Stimulated activated CD4-positive, alpha-beta T cell treated with anti-CD3 and anti-CD28 coated beads, Interleukin-4, amount 100 ng/mL, for 1 hour (primary cell): ENCODE measurements around the gene FOXO3.
"Not testable (repeated sequence)": the region's sequence is repeated elsewhere in the genome, so short reads cannot be mapped to it uniquely, and the experiment has no call there.

Experiments used
- DNase-seq: peaks from one replicate; pipeline ENCODE4 v3.0.0-alpha.2; 2020

The FOXO3 gene

DNA sequence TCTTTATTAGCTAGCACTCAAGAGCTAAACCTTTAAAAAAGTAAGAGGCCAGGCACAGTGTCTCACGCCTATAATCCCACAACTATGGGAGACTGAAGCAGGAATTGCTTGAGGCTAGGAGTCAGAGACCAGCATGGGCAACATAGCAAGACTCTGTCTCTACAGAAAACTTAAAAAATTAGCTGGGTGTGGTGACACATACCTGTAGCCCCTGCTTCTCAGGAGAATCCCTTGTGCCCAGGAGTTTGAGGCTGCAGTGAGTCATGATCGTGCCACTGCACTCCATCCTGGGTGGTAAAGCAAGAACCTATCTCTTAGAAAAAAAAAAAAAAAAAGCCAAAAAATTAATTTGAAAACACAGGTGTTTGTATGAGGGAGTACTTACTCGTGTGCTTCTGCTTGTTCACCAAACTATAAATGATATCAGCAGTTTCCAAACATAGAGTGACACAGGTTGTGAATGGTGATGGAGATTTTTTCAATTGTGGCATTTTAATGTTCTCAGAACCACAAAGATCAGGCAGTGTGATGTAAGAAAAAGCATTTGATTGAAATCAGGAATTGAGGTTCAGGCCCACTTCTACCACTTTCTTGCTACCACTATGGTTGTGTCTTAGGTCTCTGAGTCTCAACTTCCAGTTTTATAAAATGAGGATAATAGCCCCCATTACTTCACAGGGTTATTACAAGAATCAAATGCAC is 104.9 kb downstream of the FOXO3 start:
- DNase-seq, result no peak

DNA sequence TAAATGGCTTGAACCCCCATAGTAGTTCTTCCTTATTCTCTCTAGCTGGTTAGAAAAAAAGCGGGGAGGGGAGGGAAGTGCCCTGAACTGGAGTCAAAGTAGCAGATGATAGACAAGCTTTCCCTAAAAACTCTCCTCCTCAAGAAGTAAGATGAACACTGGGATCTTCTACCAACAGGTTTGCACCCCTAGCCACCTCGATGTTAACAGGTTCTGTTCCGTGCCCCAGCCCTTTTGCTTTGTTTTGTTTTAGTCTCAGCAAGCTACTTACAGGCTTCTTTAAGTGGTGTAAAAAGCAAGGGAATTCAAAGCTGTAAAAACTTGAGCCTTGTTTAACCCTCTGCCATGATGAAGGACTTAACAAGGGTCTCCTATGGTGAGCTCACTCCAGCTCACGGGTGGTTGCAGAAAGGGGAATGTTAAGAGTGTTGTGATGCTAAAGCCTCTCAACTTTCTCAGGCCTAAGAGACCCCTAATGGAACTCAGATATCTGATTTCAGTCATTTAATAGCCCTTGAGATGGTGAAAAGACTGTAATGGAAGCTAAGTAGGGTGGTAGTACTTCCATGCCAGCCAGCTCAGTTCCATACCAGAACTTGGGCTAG is 106.0 kb downstream of the FOXO3 start:
- DNase-seq, result no peak

DNA sequence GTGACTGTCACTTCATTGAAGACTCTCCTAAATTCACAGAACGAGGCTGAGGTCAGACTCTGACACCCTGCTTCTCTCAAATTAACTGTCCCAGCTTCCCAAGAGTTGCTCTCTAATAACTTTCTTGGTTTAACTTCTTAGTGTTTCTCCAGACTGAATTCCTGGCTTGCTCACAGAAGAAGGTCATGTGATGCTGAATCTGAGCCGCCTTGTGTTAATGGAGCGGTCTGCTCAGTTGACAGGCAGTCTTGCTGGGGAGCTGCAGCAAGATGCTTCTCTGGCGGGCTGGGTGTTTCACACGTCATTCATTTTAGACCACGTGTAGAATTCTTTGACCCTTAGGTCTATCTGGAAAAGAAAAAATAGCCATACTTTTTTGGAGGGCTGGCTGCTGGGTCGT is 107.3 kb downstream of the FOXO3 start:
- no peak for DNase-seq

DNA sequence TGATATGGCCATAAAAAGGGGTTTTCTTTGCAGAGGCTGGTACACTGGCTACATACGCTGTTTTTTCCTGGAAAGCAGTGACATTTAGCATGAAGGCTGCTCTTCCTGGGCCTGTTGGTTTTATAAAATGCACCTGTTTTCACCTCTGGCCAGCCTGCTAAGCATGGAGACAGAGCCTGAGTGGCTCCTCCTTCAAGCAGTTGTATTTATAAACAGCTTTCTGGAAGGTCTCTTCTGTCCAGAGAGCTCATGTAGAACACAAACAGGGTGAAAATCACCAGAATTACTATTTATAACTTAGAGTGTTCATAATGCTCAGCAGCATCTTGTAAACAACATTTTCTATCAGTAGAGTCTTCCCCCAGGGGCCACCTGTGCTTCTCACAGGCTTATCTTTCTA is 109.0 kb downstream of the FOXO3 start:
- no peak for DNase-seq

DNA sequence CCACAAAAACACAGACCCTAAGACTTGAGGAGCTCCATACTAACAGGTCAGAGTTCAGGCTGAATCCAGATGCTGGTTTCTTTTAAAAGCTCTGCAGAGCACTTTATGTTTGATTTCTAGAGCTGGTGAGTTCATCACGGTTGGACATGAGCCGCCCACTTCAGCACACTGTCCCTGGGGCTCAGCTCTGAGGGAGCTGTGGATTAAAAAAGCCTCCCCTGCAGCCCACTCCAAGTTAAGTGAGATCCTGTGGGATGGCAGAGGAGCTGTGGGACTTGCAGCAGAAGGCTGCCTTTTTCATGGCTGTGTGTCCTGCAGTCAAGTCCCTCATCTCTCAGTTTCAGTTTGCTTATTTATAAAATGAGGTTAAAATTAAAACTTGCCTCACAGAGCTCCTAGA is 110.5 kb downstream of the FOXO3 start:
- DNase-seq, result no peak

DNA sequence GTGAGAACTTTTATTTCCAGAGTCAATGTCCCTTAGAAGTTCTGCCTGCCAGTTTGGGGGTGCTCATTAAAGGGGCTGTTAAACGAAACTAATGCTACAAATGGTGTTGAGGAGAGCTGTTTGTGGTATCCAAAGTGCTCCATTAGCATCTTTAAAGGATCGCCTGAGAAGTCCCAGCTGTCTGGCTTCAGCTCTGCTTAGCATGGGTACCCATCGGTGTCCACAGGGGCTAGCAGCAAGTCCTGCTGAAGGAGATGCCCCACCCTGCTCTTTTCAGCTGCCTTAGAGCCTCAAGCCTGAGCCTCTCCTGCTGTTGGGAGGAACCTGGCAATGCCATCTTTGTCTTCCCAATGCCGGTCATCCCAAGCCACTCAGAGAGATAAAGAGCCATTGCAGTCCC is 111.1 kb downstream of the FOXO3 start:
- DNase-seq, result no peak

DNA sequence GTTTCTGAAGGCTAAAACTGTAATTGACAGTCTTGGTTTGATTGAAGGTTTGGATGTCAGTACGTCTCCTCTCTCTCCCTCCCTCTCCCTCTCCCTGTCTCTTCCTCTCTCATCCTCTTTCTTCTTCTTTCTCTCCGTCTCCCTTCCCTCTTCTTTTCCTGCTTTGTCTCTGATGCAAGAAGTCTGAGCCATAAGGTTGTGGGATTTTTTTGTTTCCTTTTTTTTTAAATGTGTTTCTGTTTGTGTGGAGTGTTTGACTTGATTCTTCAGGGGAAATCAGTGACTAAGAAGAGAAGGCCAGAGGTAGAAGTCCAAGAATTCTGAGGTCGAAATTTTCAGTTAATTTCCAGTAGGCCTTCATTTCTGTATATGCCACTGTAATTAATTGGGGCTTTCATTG is 111.9 kb downstream of the FOXO3 start:
- DNase-seq, result no peak

DNA sequence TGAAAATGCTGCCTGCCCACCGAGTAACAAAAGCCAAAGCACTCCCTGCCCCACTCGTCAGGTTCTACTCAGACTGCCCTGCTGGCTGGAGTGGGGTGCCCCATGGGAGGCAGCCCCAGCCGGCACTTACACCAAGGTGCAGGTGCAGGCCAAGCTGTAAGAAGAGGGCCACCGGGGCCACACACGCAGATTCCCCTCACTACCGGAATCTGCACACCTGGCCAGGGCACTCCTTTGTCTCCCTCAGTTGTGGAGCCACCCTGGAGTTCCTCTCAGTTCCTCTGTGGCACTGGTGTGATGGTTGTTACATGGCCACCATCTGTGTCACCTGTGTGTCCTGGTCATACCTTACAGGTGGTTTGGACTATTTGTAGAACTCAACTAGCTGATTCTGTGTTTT is 112.4 kb downstream of the FOXO3 start:
- DNase-seq, result no peak

DNA sequence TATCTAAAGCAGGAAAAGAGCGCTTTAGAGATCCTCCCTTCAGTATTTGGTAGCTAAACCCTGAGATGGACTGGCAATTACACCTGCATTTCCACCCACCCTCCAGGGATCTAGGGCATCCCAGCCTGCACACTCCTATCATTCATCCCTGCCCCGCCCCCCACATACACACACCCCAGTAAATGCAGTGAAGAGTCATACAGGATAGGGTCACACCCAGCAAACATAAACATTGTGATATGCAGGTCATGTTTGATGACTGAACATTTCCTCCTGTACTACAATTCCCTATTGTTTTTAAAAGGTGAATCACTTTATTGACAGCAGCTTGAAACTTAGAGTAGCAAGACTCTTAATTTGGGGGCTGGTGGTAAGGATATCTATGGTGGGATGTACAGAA is 112.9 kb downstream of the FOXO3 start:
- DNase-seq, result no peak

DNA sequence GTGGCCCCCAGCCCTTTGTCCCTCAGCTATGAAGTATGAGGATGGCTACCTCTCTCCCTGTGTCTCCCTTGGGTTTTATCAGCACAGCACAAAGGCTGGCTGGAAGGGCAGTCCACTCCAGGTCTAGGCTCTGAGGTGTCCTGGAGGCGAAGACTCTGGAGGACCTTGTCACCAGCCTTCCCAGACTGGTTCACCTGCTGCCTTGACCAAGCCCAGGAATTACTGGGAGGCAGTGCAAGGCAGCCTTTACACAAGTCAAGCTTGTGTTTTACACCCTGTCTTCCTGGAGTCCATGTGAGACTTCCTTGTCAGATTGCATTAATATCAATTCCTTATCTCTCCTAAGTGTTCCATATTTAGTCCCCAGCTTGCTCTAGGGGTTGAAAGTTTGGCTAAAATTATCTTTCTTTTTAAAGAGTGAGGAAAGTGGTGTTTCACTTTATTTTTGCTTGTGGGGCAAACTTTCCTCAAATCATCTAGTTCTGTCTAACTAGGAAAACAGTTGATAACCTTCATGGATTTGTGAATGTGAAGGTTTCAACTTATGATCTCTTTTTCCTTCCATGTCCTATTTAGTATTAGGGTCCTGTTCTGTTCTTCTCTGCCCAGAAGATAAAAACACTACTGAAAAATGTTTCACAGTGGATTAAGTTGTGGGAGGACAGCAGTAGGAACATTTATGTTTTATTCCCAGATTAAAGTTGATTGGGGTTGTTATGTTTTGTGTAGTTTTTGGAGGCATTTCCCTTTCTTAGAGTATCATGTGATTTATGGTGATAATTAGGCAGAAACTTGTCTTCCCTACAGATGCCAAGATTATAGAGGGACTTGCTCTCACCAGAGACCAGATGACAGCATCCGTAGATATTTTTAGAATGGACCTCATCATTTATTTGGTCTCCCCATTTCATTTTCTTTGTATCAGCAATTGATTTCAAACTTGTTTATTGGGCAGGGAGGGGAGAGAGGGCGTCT is 114.8 kb downstream of the FOXO3 start:
- no peak for DNase-seq

DNA sequence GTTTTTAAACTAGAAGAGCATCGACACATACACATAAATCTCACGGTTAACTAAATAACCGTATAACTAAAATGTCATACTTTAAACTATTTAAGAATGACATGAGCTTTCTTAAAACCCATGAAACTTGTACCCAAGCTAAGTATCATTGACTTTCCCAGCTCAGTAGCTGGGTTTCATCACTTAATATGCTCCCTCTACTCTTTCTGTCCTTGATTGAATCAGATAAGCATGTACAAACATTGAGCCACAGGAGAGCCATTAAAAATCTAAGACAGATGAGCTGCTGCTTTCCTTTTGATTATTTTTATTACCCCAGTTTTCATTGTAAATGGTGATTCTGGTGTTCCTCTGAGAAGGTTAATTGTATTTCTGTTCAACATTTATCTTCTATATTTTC is 115.8 kb downstream of the FOXO3 start:
- no peak for DNase-seq

DNA sequence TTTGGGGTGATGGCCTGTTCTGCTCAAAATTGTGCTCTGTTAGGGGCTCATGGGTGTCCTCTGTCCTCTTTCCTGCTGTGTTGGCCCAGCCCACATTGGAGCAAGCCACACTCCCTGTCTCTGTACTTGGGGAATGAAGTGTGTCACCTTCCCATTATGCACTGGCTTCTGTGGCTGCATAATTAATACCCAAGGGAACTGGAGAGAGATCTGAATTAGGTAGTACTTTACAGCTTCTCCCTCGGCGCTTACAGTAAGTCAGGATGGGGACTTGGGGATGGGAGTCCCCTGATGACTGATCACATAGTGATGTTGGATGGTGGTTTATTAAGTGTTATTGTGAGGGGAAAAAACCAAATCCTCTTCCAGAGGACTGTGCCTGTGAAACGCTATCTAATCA is 116.6 kb downstream of the FOXO3 start:
- no peak for DNase-seq

DNA sequence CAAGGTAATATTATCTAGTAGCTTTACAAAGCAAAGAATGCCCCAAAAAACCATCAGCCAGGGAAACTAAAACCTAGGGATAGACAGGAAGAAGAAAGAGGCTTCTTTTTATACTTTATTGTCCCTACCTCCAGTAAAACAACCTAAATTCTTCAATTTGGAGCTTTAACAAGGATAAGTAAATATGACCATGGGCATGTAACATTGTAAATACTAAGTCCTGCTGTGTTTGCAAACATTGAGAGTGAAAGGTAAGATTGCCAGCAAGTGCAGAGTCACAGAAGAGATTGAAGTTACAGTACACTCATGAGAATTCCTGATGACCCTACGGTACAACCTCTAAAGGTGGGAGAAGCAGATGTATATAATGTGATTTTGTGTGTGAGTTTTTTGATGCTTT is 117.2 kb downstream of the FOXO3 start:
- no peak for DNase-seq

DNA sequence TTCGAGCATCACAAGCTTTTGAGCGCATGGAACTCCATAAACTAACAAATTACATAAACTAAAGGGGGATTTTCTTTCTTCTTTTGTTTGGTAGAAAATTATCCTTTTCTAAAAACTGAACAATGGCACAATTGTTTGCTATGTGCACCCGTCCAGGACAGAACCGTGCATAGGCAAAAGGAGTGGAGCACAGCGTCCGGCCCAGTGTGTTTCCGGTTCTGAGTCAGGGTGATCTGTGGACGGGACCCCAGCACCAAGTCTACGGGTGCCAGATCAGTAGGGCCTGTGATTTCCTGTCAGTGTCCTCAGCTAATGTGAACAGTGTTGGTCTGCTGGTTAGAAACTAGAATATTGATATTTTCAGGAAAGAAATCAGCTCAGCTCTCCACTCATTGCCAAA is 119.6 kb downstream of the FOXO3 start:
- DNase-seq, result not testable (repeated sequence)

DNA sequence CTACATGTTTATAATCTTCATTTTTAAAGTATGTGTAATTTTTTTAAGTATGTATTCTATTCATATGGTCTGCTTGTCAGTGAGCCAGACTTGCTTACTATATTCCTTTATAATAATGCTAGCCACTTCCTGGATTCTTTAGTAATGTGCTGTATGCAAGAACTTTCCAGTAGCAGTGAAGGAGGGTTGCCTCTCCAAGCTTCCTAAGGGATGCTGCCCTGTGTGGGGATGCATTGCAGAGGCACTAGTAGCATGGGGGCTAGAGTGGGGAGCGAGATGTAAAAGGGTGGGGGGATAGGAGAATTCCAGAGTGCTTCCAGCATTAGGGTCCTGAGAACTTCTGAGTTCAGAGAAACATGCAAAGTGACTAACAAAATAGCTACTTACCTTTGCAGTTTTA is 121.0 kb downstream of the FOXO3 start:
- DNase-seq, result not testable (repeated sequence)

DNA sequence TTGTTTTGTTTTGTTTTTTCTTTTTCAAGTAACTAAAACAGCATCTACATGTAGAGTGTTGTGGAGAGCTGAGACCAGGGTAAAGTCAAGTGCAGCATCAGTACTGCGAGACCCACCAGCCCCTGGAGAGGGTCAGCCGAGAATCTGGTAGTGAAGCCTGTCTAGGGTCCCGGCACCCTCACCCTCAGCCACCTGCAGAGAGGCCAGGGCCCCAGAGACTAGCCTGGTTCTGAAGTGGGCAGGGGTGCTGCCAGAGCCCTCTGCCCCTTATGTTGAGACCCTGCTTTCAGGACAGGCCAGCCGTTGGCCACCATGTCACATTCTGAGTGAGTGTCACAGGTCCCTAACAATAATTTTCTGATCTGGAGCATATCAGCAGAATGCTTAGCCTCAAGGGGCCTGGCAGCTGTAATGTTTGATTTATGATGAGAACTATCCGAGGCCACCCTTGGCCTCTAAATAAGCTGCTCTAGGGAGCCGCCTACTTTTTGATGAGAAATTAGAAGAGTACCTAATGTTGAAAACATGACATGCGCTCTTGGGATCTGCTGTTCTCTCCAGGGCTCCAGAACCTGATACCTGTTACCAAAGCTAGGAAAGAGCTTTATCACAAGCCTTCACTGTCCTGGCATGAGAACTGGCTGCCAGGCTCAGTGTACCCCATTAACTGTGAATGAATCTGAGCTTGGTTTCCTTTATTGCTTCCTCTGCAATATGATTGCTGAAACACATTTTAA is 121.8 kb downstream of the FOXO3 start:
- not testable (repeated sequence) for DNase-seq

DNA sequence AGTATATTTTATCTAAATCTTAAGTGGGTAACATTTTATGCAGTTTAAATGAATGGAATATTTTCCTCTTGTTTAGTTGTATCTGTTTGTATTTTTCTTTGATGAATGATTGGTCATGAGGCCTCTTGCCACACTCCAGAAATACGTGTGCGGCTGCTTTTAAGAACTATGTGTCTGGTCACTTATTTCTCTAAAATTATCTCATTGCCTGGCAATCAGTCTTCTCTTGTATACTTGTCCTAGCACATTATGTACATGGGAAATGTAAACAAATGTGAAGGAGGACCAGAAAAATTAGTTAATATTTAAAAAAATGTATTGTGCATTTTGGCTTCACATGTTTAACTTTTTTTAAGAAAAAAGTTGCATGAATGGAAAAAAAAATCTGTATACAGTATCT is 123.3 kb downstream of the FOXO3 start:
- DNase-seq, result not testable (repeated sequence)

DNA sequence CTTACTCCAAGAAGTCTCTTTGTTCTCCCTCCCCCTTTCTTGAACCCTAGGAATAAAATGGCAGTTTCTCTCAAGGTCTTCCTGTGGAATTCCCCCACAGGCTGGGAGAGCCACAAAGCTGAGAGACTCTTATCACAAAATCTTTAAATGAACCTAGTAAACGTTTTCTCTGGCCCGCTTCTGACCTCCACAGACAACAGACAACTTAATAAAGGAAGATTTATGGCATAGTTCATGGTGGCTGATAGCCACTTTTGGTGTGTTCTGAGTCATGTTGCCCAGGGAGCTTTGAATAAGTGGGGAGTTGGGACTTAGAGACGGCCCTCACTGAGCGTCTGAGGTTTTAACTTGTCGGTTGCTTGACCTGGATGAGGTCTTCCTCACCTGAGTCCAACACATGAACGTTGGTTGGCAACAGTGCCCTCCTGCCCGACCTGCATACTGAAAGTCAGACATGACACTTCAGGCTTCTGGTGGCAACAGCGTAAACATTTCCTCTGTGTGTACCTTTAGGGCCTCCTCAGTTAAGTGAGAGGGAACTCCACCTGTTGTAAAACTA is 124.1 kb downstream of the FOXO3 start:
- DNase-seq, result no peak

DNA sequence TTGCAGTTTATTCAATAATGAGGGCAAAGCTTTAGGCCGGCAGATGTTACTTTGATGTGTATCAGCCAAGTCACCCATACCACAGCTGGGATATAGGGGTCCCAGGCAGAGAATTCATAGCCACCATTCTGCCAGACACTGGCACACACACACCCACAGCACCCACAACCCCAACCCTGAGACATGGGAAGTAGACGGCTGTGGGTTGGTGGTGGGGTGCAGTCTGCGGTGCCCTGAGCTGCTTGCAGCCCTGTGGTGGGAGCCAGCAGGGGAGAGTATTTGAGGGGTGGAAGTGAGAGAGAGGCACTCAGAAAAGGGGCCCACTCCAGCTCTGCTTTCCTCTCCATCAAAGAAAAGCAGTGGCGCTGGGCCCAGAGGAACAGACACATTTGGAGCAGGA is 125.3 kb downstream of the FOXO3 start:
- no peak for DNase-seq

DNA sequence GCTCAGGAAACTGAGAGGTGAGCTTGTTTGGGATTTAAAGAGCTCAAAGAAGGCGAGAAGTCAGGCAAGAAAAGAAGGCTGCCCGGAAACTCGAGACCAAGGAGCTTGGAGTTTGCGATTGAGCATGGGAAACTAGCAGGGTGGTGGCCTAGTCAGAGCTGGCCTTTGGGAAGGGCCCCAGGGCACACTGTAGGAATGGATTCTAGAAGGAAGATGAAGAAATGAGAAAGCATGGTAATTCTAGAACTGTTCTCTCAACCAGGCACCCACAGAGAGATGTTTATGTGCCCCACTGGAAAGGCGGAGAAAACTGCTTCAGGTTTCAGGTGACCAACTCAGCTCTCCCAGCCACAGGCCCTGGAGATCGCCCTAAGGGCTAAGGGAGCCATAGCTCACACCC is 126.2 kb downstream of the FOXO3 start:
- no peak for DNase-seq

DNA sequence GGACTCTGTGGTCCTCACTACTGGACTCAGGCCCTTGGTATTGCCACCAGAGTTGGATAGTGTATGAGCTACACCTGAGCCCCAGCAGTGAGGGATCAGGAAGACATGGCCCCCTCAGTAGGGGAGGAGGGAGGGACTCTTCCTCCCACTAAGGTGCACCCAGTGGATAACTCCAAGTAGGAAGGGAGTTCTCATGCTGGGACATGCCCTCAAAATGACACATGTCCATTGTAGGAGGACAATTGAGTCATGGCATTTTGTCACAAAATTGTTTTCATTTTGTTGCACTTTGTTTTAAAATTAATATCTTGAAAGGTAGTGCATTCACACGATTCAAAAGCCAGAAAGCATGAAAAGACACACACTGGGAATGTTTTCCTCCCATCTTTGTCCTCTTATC is 127.2 kb downstream of the FOXO3 start:
- no peak for DNase-seq

DNA sequence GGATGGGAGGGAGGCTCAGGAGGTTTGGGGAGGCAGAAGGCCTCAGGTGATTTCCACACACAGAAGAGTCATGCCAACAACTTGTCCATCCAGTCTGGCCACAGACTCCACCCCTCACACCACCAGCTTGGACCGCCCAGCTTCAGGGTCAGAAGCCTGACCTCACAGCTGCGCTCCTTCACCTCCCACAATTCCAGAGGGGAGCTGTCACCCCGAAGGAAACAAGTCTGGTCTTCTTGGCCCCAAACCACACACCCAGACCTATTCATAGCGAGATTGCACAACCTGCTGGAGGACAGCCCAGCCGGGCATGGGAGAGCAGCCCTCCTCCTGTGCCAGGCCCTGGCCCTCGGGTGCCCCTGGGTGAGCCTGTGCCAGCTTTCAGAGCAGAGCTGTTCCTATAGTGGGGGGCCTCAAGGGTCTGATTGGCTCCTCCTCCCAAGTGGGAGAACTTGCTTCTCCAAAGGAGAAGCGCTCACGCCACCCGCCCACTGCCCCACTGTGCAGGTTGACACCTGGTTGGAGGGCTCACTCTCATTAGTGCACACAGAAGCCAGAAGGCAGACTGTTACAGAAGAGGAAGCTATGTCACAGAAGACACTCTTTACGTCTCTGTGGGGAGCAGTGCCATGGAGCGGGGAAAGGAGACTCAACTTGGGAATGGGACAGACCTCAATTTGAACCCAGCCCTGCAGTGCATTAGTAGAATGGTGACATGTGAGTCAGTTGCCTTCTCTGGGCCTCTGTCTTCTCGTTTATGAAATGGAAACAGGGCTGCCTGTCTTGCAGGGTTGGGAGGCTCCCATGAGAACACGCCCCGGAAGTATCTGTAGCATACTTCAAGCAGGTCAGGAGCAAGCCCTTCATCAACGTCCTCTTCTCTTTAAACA is 128.8 kb downstream of the FOXO3 start:
- DNase-seq, result no peak
